Fibroblast of lung (primary cell): Measurements from ENCODE around the gene UQCC2.

Source experiments
- EZH2 ChIP-seq: IDR thresholded peaks from 2 replicates; pipeline ENCODE4 v1.5.1; 2012; ENCODE audit warnings: low read length, control low read depth, mild to moderate bottlenecking; ENCODE audit errors: missing control alignments
- TF ChIP-seq, protein P1 (sequence below), 2 donors: IDR thresholded peaks in 1 of 2; conservative IDR thresholded peaks in 1 of 2; 1 replicate in 1 of 2; 2 replicates in 1 of 2; pipeline ENCODE4 v1.5.1; 2011 to 2012; ENCODE audit warnings: low read length in 2 of 2, control low read depth in 1 of 2, inconsistent platforms in 1 of 2, low read depth in 1 of 2, mild to moderate bottlenecking in 1 of 2

DNA sequence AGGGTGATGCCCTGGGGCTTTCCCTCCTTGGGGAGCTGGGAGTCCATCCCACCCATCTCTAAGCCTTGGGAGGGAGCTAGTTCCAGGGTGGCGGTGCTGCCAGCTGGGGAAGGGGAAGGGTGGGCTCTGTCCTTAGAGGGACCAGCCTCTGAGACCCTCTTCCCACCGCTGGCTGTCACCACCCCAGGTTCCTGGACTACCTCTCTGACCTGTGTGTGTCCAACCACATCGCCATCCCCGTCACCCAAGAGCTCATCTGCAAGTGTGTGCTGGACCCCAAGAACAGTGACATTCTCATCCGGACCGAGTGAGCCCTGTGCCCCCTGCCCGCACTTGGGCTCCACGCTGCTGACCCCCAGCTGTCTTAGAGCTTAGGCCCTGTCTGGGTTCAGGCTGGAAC is 43.2 kb downstream of the UQCC2 start:
- TF ChIP-seq, protein P1, sequence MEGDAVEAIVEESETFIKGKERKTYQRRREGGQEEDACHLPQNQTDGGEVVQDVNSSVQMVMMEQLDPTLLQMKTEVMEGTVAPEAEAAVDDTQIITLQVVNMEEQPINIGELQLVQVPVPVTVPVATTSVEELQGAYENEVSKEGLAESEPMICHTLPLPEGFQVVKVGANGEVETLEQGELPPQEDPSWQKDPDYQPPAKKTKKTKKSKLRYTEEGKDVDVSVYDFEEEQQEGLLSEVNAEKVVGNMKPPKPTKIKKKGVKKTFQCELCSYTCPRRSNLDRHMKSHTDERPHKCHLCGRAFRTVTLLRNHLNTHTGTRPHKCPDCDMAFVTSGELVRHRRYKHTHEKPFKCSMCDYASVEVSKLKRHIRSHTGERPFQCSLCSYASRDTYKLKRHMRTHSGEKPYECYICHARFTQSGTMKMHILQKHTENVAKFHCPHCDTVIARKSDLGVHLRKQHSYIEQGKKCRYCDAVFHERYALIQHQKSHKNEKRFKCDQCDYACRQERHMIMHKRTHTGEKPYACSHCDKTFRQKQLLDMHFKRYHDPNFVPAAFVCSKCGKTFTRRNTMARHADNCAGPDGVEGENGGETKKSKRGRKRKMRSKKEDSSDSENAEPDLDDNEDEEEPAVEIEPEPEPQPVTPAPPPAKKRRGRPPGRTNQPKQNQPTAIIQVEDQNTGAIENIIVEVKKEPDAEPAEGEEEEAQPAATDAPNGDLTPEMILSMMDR (conservative IDR thresholded peaks at IDR 0.05 in 1 of 2, IDR thresholded peaks at IDR 0.05 in 1 of 2; ENCODE audit: low read depth in 1 of 2, low read length in 2 of 2): no peak
- TF ChIP-seq EZH2: no peak
